Liver (tissue), 9 donors: ENCODE data around the gene IGF2. TPM values are rescaled to one million over a fixed set of nuclear protein-coding genes. Genes with fewer than 3 reads are reported as not detected.

Experiments
- DNase-seq: peaks from one replicate; pipeline ENCODE4 v3.0.0-alpha.2; 2017; ENCODE audit warnings: low spot score
- H3K27ac ChIP-seq, 2 donors: one replicate each; pipeline ENCODE4 v1.7.0; 2013; ENCODE audit warnings: inconsistent platforms in 2 of 2, low read length in 2 of 2, control low read depth in 1 of 2, low read depth in 1 of 2, mild to moderate bottlenecking in 1 of 2
- H3K27me3 ChIP-seq, 4 donors: one replicate each; pipeline versions ENCODE4 v1.6.1 to v1.7.0; 2013; ENCODE audit warnings: low read length in 3 of 4, inconsistent platforms in 1 of 4, mild to moderate bottlenecking in 1 of 4, moderate library complexity in 1 of 4; ENCODE audit not compliant: control insufficient read depth in 4 of 4, insufficient read depth in 4 of 4
- H3K36me3 ChIP-seq, 4 donors: one replicate each; pipeline versions ENCODE4 v1.6.1 to v1.7.0; 2013; ENCODE audit warnings: low read length in 3 of 4, mild to moderate bottlenecking in 3 of 4, low read depth in 1 of 4, moderate library complexity in 1 of 4; ENCODE audit not compliant: control insufficient read depth in 4 of 4, insufficient read depth in 3 of 4
- H3K4me1 ChIP-seq, 4 donors: one replicate each; pipeline versions ENCODE4 v1.6.1 to v1.7.0; 2013; ENCODE audit warnings: low read length in 3 of 4, mild to moderate bottlenecking in 3 of 4, moderate library complexity in 1 of 4; ENCODE audit not compliant: control insufficient read depth in 4 of 4, insufficient read depth in 4 of 4
- H3K4me3 ChIP-seq, 3 donors: one replicate each; pipeline versions ENCODE4 v1.6.1 to v1.7.0; 2013; ENCODE audit warnings: low read length in 3 of 3, control low read depth in 1 of 3, low read depth in 1 of 3, mild to moderate bottlenecking in 1 of 3
- H3K9ac ChIP-seq, 2 donors: one replicate each; pipeline ENCODE4 v1.7.0; 2013; ENCODE audit warnings: low read length in 2 of 2, mild to moderate bottlenecking in 2 of 2, moderate library complexity in 2 of 2, control low read depth in 1 of 2, low read depth in 1 of 2
- H3K9me3 ChIP-seq, 4 donors: one replicate each; pipeline versions ENCODE4 v1.6.1 to v1.7.0; 2013; ENCODE audit warnings: low read length in 3 of 4; ENCODE audit not compliant: control insufficient read depth in 4 of 4
- ATF3 ChIP-seq: IDR thresholded peaks from 2 replicates; pipeline ENCODE4 v1.6.1; 2016; ENCODE audit warnings: antibody characterized with exemption
- CTCF ChIP-seq: fragments of 150-350 bp; IDR thresholded peaks from 2 replicates; pipeline ENCODE4 v1.5.1; 2017; ENCODE audit warnings: improper control_type of control experiment, low read depth, low read length; ENCODE audit not compliant: missing input control
- EGR1 ChIP-seq, 2 donors: IDR thresholded peaks; 2 replicates each; pipeline ENCODE4 v1.6.1; 2016 to 2018; ENCODE audit warnings: antibody characterized with exemption in 2 of 2, low read depth in 2 of 2
- FOXA1 ChIP-seq: IDR thresholded peaks from 2 replicates; pipeline ENCODE4 v1.6.1; 2016; ENCODE audit warnings: antibody characterized with exemption
- FOXA2 ChIP-seq: IDR thresholded peaks from 2 replicates; pipeline ENCODE4 v1.6.1; 2016; ENCODE audit warnings: antibody characterized with exemption
- GABPA ChIP-seq, 2 donors: IDR thresholded peaks in 1 of 2; conservative IDR thresholded peaks in 1 of 2; 2 replicates each; pipeline ENCODE4 v1.6.1; 2016; ENCODE audit warnings: antibody characterized with exemption in 2 of 2, mild to moderate bottlenecking in 1 of 2, moderate library complexity in 1 of 2
- HNF4A ChIP-seq, 2 donors: conservative IDR thresholded peaks; 2 replicates each; pipeline ENCODE4 v1.6.1; 2016; ENCODE audit warnings: antibody characterized with exemption in 2 of 2, mild to moderate bottlenecking in 2 of 2
- HNF4G ChIP-seq: IDR thresholded peaks from 2 replicates; pipeline ENCODE4 v1.6.1; 2016; ENCODE audit warnings: antibody characterized with exemption
- JUND ChIP-seq, 2 donors: IDR thresholded peaks; 2 replicates each; pipeline ENCODE4 v1.6.1; 2016; ENCODE audit warnings: antibody characterized with exemption in 2 of 2
- MAX ChIP-seq: IDR thresholded peaks from 2 replicates; pipeline ENCODE4 v1.6.1; 2016; ENCODE audit warnings: antibody characterized with exemption
- NR2F2 ChIP-seq: IDR thresholded peaks from 2 replicates; pipeline ENCODE4 v1.6.1; 2016; ENCODE audit warnings: antibody characterized with exemption
- RAD21 ChIP-seq, 2 donors: IDR thresholded peaks; 2 replicates each; pipeline ENCODE4 v1.6.1; 2016; ENCODE audit warnings: antibody characterized with exemption in 2 of 2, mild to moderate bottlenecking in 2 of 2
- REST ChIP-seq: IDR thresholded peaks from 2 replicates; pipeline ENCODE4 v1.6.1; 2016; ENCODE audit warnings: antibody characterized with exemption, mild to moderate bottlenecking
- RXRA ChIP-seq, 2 donors: IDR thresholded peaks; 2 replicates each; pipeline ENCODE4 v1.6.1; 2017 to 2018; ENCODE audit warnings: antibody characterized with exemption in 2 of 2, mild to moderate bottlenecking in 1 of 2
- SP1 ChIP-seq: IDR thresholded peaks from 2 replicates; pipeline ENCODE4 v1.6.1; 2018; ENCODE audit warnings: antibody characterized with exemption, mild to moderate bottlenecking
- TAF1 ChIP-seq: conservative IDR thresholded peaks from 2 replicates; pipeline ENCODE4 v1.6.1; 2016; ENCODE audit warnings: antibody characterized with exemption, mild to moderate bottlenecking
- YY1 ChIP-seq: IDR thresholded peaks from 2 replicates; pipeline ENCODE4 v1.6.1; 2016; ENCODE audit warnings: antibody characterized with exemption, mild to moderate bottlenecking
- ZBTB33 ChIP-seq: IDR thresholded peaks from 2 replicates; pipeline ENCODE4 v1.6.1; 2016; ENCODE audit warnings: antibody characterized with exemption
- WGBS: extraction: QIAGEN DNeasy Blood & Tissue Kit; methylation state at CpG from one replicate; pipeline ENCODE4 v1.1.7; 2013; 5-methylcytosine and 5-hydroxymethylcytosine counted together
- polyA plus RNA-seq, 2 donors: library from polyadenylated mRNA; stranded (reverse) in 1 of 2; unstranded in 1 of 2; fragments of 200-250 nt in 1 of 2; fragments of >200 nt in 1 of 2; fragmentation: Nextera tagmentation in 1 of 2; extraction: Ambion mirVana in 1 of 2; gene quantifications; one replicate each; pipeline versions ENCODE4 v1.2.1 to v1.2.3, GENCODE V29; 2013 to 2015
- total RNA-seq, 2 donors: library from RNA; depleted of rRNA; stranded (reverse); fragments of >200 nt; gene quantifications; one replicate each; pipeline ENCODE4 v1.2.3, GENCODE V29; 2014
- donor health status: healthy.
- donor health status: healthy.
- donor health status: healthy.
- donor health status: healthy.
- donor health status: healthy.

The IGF2 gene
- total and polyA plus RNA-seq, 4 donors: 70.5 to 1,440 (median 192) TPM

GRCh38 chr11:2167141-2168045 is 28.2 kb upstream of the IGF2 start:
- Histone ChIP-seq H3K27ac (no peak overlapping the region), H3K4me1 (peaks cover 0 to 57% (median 23%) of the 10 kb centered on the region in 4 donors), H3K9ac (no peak overlapping the region), H3K36me3 (no peaks in the 10 kb centered on the region), H3K4me3 (no peak overlapping the region), H3K27me3 (no peaks in the 10 kb centered on the region), H3K9me3 (no peaks in the 10 kb centered on the region)
- 51% methylated on average over 31 of the region's 31 CpGs for WGBS
- no peak for DNase-seq
- TF ChIP-seq REST (no peak), HNF4G (no peak), CTCF (no peak), YY1 (no peak), ATF3 (no peak), TAF1 (no peak), RAD21 (IDR thresholded peaks at IDR 0.05) (no peak), MAX (no peak), GABPA (IDR thresholded peaks at IDR 0.05 in 1 of 2, conservative IDR thresholded peaks at IDR 0.05 in 1 of 2) (no peak), RXRA (IDR thresholded peaks at IDR 0.05) (no peak), JUND (IDR thresholded peaks at IDR 0.05) (no peak), FOXA2 (no peak), HNF4A (conservative IDR thresholded peaks at IDR 0.05) (no peak), NR2F2 (no peak), ZBTB33 (no peak), SP1 (no peak), FOXA1 (no peak), EGR1 (IDR thresholded peaks at IDR 0.05; ENCODE audit: low read depth in 2 of 2) (no peak)
